ENCODE measurements around the gene GALP. TPM values are rescaled to one million over a fixed set of nuclear protein-coding genes. Genes with fewer than 3 reads are reported as not detected.
"Not testable (repeated sequence)": the region's sequence is repeated elsewhere in the genome, so short reads cannot be mapped to it uniquely, and the experiment has no call there.

Gene GALP
- total RNA-seq, 2 experiments from 2014 or later, result not detected

- ChIA-PET POLR2A (interaction anchor here (1.2 kb wide), 1 partner anchor 10 kb away, joined by 3 read pairs; no protein-coding TSS in a partner anchor), CTCF (interaction anchor here (0.8 kb wide), 1 partner anchor 31 kb away, joined by 3 read pairs; no protein-coding TSS in a partner anchor)
These were observed 30.1 kb upstream of the GALP start for GRCh38 chr19:56145698-56146097.

GRCh38 chr19:56146904-56147303, 28.9 kb upstream of the GALP start:
- ChIA-PET CTCF (no interaction called here), POLR2A (no interaction called here)

GRCh38 chr19:56147307-56147706, 28.5 kb upstream of the GALP start:
- ChIA-PET POLR2A (no interaction called here), CTCF (interaction anchor here (2.0 kb wide), 1 partner anchor 70 kb away, joined by 4 read pairs; no protein-coding TSS in a partner anchor)

- CTCF ChIA-PET, result interaction anchor here (2.0 kb wide), 1 partner anchor 71 kb away, joined by 4 read pairs; no protein-coding TSS in a partner anchor
- POLR2A ChIA-PET, result no interaction called here
These were observed 27.7 kb upstream of the GALP start for GRCh38 chr19:56148096-56148495.

GRCh38 chr19:56148955-56149655, 26.7 kb upstream of the GALP start:
- POLR2A ChIA-PET, result not testable (repeated sequence)
- CTCF ChIA-PET, result interaction anchor here (2.0 kb wide), 1 partner anchor 72 kb away, joined by 4 read pairs; no protein-coding TSS in a partner anchor

- POLR2A ChIA-PET, result no interaction called here
- CTCF ChIA-PET, result no interaction called here
These were observed 26.2 kb upstream of the GALP start for GRCh38 chr19:56149656-56150038.

GRCh38 chr19:56150358-56150757, 25.4 kb upstream of the GALP start:
- POLR2A ChIA-PET, result no interaction called here
- CTCF ChIA-PET, result no interaction called here

- ChIA-PET CTCF (no interaction called here), POLR2A (no interaction called here)
These were observed 23.2 kb upstream of the GALP start for GRCh38 chr19:56152644-56153043.

GRCh38 chr19:56153507-56153906, 22.3 kb upstream of the GALP start:
- POLR2A ChIA-PET, result no interaction called here
- CTCF ChIA-PET, result interaction anchor here (0.6 kb wide), 1 partner anchor 25 kb away, joined by 3 read pairs; no protein-coding TSS in a partner anchor

- ChIA-PET POLR2A (no interaction called here), CTCF (interaction anchor here (1.1 kb wide), 1 partner anchor 15 kb away, joined by 3 read pairs; no protein-coding TSS in a partner anchor)
These were observed 20.6 kb upstream of the GALP start for GRCh38 chr19:56155124-56155687.

GRCh38 chr19:56156768-56157167, 19.0 kb upstream of the GALP start:
- POLR2A ChIA-PET, result no interaction called here

GRCh38 chr19:56158170-56158757, 17.5 kb upstream of the GALP start:
- CTCF ChIA-PET, result no interaction called here
- POLR2A ChIA-PET, result no interaction called here

More at GRCh38 chr19:56156768-56157167, 19.0 kb upstream of the GALP start:
- CTCF ChIA-PET, result no interaction called here

GRCh38 chr19:56159009-56159559, 16.7 kb upstream of the GALP start:
- ChIA-PET CTCF (no interaction called here), POLR2A (no interaction called here)

- ChIA-PET POLR2A (no interaction called here), CTCF (no interaction called here)
These were observed 16.1 kb upstream of the GALP start for GRCh38 chr19:56159622-56160271.

- ChIA-PET CTCF (no interaction called here), POLR2A (interaction anchor here (0.5 kb wide), 1 partner anchor 23 kb away, joined by 3 read pairs; no protein-coding TSS in a partner anchor)
These were observed 14.3 kb upstream of the GALP start for GRCh38 chr19:56161534-56161933.

- CTCF ChIA-PET, result interaction anchor here (0.9 kb wide), 1 partner anchor 57 kb away, joined by 3 read pairs; no protein-coding TSS in a partner anchor
- POLR2A ChIA-PET, result interaction anchor here (0.7 kb wide), 1 partner anchor 469 kb away, joined by 4 read pairs; no protein-coding TSS in a partner anchor
These were observed 13.6 kb upstream of the GALP start for GRCh38 chr19:56162258-56162657.

- ChIA-PET CTCF (interaction anchor here (0.7 kb wide), 1 partner anchor 1062 kb away, joined by 5 read pairs; no protein-coding TSS in a partner anchor), POLR2A (no interaction called here)
These were observed 12.7 kb upstream of the GALP start for GRCh38 chr19:56163097-56163496.

- CTCF ChIA-PET, result no interaction called here
- POLR2A ChIA-PET, result no interaction called here
These were observed 8.7 kb upstream of the GALP start for GRCh38 chr19:56167064-56167578.

- ChIA-PET POLR2A (no interaction called here), CTCF (interaction anchor here (0.7 kb wide), 1 partner anchor 15 kb away, joined by 3 read pairs; no protein-coding TSS in a partner anchor)
These were observed 5.5 kb upstream of the GALP start for GRCh38 chr19:56170261-56170660.

- CTCF ChIA-PET, result no interaction called here
These were observed 1.7 kb upstream of the GALP start for GRCh38 chr19:56174086-56174485.

More at GRCh38 chr19:56174086-56174485, 1.7 kb upstream of the GALP start:
- POLR2A ChIA-PET, result no interaction called here
